ENCODE measurements around the gene ADCY6.

GRCh38 chr12:48824112-48824511 is 35.2 kb upstream of the ADCY6 start:
- no peak for TF ChIP-seq CTCF (IDR thresholded peaks at IDR 0.05; ENCODE audit: low read depth, low read length, missing input control)
- TF ChIP-seq JUND (IDR thresholded peaks at IDR 0.05) = no peak
- no peak for TF ChIP-seq ZBTB33 (IDR thresholded peaks at IDR 0.05)
- no peak for TF ChIP-seq YY1 (IDR thresholded peaks at IDR 0.05)
- TF ChIP-seq REST (IDR thresholded peaks at IDR 0.05) = no peak
- TF ChIP-seq ATF3 (IDR thresholded peaks at IDR 0.05) = no peak
- TF ChIP-seq HNF4A (conservative IDR thresholded peaks at IDR 0.05) = no peak

Measured in liver (tissue), 3 donors.